Hepatocyte (in vitro differentiated cells): ENCODE data around the gene DNM3. TPM values are rescaled to one million over a fixed set of nuclear protein-coding genes. Genes with fewer than 3 reads are reported as not detected.

ENCODE experiments used
- DNase-seq: peaks from one replicate; pipeline ENCODE4 v3.0.0-alpha.2; 2016; ENCODE audit warnings: low spot score
- H2AFZ ChIP-seq: fragments of 200-600 bp; sonication (generic); 2 replicates; pipeline ENCODE4 v1.6.0; 2016; ENCODE audit warnings: antibody characterized with exemption, mild to moderate bottlenecking
- H3K27ac ChIP-seq: fragments of 200-600 bp; sonication (generic); 2 replicates; pipeline ENCODE4 v1.5.1; 2016; ENCODE audit warnings: mild to moderate bottlenecking
- H3K27me3 ChIP-seq: fragments of 200-600 bp; sonication (generic); 2 replicates; pipeline ENCODE4 v1.6.1; 2016
- H3K36me3 ChIP-seq: fragments of 200-600 bp; sonication (generic); replicated peaks from 2 replicates; pipeline ENCODE4 v1.5.1; 2016; ENCODE audit warnings: low read depth; ENCODE audit not compliant: insufficient read depth
- H3K4me1 ChIP-seq: fragments of 200-600 bp; sonication (generic); 2 replicates; pipeline ENCODE4 v1.5.1; 2016; ENCODE audit warnings: mild to moderate bottlenecking, moderate library complexity; ENCODE audit not compliant: insufficient read depth
- H3K4me2 ChIP-seq: fragments of 200-600 bp; sonication (generic); 2 replicates; pipeline ENCODE4 v1.6.0; 2016
- H3K4me3 ChIP-seq: fragments of 200-600 bp; sonication (generic); 2 replicates; pipeline ENCODE4 v1.5.1; 2016; ENCODE audit warnings: mild to moderate bottlenecking
- H3K79me2 ChIP-seq: fragments of 200-600 bp; sonication (generic); 2 replicates; pipeline ENCODE4 v1.6.0; 2017; ENCODE audit warnings: mild to moderate bottlenecking
- H3K9me2 ChIP-seq: fragments of 200-600 bp; sonication (generic); replicated peaks from 2 replicates; pipeline ENCODE4 v1.6.0; 2017; ENCODE audit warnings: mild to moderate bottlenecking; ENCODE audit not compliant: insufficient read depth
- H3K9me3 ChIP-seq: fragments of 200-600 bp; sonication (generic); 2 replicates; pipeline ENCODE4 v1.5.1; 2016; ENCODE audit warnings: low read depth, mild to moderate bottlenecking
- H4K20me1 ChIP-seq: fragments of 200-600 bp; sonication (generic); 2 replicates; pipeline ENCODE4 v1.6.0; 2016; ENCODE audit warnings: mild to moderate bottlenecking; ENCODE audit not compliant: insufficient read depth, poor library complexity, severe bottlenecking
- EZH2 ChIP-seq: fragments of 200-600 bp; sonication (generic); IDR thresholded peaks from 2 replicates; pipeline ENCODE4 v1.6.1; 2016; ENCODE audit warnings: antibody characterized with exemption, mild to moderate bottlenecking, borderline replicate concordance
- EZH2phosphoT487 ChIP-seq: fragments of 200-600 bp; sonication (generic); IDR thresholded peaks from one replicate; pipeline ENCODE4 v1.6.1; 2018; ENCODE audit warnings: antibody characterized with exemption, mild to moderate bottlenecking, low read depth, moderate library complexity; ENCODE audit not compliant: unreplicated experiment, severe bottlenecking
- WGBS: methylation state at CpG from one replicate; pipeline ENCODE4 v1.1.6; 2016; ENCODE audit warnings: low lambda C conversion rate; ENCODE audit errors: missing lambda C conversion rate; 5-methylcytosine and 5-hydroxymethylcytosine counted together
- polyA plus RNA-seq: library from polyadenylated mRNA; unstranded; fragments of >200 nt; fragmentation: Nextera tagmentation; extraction: Ambion mirVana; gene quantifications from 2 replicates; pipeline ENCODE4 v1.2.1, GENCODE V29; 2016
- total RNA-seq: library from RNA; depleted of rRNA; stranded (reverse); fragments of >200 nt; gene quantifications from 2 replicates; pipeline ENCODE4 v1.2.3, GENCODE V29; 2014
- TF ChIP-seq, protein P1 (sequence below): fragments of 200-600 bp; sonication (generic); IDR thresholded peaks from 2 replicates; pipeline ENCODE4 v1.5.1; 2016; ENCODE audit warnings: antibody characterized with exemption, mild to moderate bottlenecking; ENCODE audit not compliant: poor library complexity

The DNM3 gene
- total and polyA plus RNA-seq, 2 experiments from 2014 or later = 1.5 TPM; not detected in 1

DNA sequence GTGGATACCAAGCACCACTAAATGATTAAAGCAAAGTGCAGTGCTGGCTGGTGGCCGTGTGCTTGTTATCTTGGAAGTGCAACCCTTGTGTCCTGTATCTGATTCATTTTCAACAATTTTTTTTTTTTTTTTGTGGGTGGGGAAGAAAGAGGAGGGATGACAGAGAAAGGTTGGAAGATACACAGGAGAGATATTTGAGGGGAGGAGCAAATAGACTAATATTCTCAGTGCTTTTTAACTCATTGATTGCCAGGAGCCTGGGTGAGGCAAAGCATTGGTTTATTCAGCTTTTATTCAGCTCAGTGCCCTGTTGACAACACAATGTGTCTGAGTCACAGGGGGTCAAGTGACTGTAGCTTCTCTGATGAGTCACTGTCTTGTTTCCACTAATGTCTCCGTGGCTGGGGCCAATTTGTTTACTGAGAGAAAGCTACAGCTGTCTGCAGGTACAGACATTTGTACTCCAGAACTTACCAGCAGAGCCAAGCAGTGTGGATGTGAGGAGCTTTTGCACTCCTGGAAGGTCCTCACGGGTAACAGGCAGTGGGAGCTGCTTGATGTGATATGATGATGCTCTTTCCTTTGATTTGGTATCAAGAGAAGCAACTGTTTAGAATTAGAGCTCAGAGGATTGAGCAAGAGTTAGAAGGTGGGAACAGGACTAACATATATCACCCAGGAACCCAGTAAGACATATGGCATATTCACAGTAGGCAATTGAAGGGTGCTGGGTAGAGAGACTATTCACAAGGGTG lies 23.6 kb upstream of the DNM3 start:
- Histone ChIP-seq H2AFZ (no peak overlapping the region), H3K4me1 (no peaks in the 10 kb centered on the region), H3K27me3 (no peaks in the 10 kb centered on the region), H4K20me1 (no peaks in the 10 kb centered on the region), H3K36me3 (no peaks in the 10 kb centered on the region), H3K4me2 (no peak overlapping the region), H3K27ac (peak overlapping the region; percentile 22), H3K4me3 (no peak overlapping the region), H3K9me2 (no peaks in the 10 kb centered on the region), H3K79me2 (no peaks in the 10 kb centered on the region), H3K9me3 (no peaks in the 10 kb centered on the region)
- 21% methylated on average over 3 of the region's 3 CpGs for WGBS
- peak; percentile 59 for DNase-seq
- TF ChIP-seq EZH2 (no peak), EZH2phosphoT487 (no peak)
- TF ChIP-seq, protein P1, sequence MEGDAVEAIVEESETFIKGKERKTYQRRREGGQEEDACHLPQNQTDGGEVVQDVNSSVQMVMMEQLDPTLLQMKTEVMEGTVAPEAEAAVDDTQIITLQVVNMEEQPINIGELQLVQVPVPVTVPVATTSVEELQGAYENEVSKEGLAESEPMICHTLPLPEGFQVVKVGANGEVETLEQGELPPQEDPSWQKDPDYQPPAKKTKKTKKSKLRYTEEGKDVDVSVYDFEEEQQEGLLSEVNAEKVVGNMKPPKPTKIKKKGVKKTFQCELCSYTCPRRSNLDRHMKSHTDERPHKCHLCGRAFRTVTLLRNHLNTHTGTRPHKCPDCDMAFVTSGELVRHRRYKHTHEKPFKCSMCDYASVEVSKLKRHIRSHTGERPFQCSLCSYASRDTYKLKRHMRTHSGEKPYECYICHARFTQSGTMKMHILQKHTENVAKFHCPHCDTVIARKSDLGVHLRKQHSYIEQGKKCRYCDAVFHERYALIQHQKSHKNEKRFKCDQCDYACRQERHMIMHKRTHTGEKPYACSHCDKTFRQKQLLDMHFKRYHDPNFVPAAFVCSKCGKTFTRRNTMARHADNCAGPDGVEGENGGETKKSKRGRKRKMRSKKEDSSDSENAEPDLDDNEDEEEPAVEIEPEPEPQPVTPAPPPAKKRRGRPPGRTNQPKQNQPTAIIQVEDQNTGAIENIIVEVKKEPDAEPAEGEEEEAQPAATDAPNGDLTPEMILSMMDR = no peak

DNA sequence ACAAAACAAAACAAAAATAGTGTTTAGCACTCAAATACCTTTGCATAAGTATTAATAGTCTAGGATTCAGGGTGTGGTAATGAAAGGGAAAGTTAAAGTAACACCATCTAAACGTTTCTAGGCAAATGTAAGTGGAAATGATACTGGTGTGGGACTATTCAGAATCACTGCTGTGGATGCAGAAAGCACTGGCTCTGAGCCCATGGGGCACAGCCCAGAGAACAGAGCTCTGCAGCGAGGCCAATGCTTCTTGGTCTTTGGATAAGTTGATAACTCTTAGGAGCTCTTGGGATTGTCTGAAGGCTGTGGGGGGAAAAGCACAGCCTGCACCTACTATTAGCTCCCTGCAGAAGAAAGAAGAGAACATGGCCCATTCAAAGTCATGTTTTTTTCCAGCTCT lies 21.4 kb upstream of the DNM3 start:
- Histone ChIP-seq H3K27ac (no peak overlapping the region), H3K9me2 (no peaks in the 10 kb centered on the region), H3K27me3 (no peaks in the 10 kb centered on the region), H3K79me2 (no peaks in the 10 kb centered on the region), H4K20me1 (no peaks in the 10 kb centered on the region), H2AFZ (no peak overlapping the region), H3K4me1 (no peaks in the 10 kb centered on the region), H3K4me3 (no peak overlapping the region), H3K9me3 (no peaks in the 10 kb centered on the region), H3K36me3 (no peaks in the 10 kb centered on the region), H3K4me2 (no peak overlapping the region)
- WGBS = 58% methylated on average over 2 of the region's 2 CpGs
- no peak for DNase-seq
- TF ChIP-seq, protein P1 = no peak
- TF ChIP-seq EZH2 (no peak), EZH2phosphoT487 (no peak)

DNA sequence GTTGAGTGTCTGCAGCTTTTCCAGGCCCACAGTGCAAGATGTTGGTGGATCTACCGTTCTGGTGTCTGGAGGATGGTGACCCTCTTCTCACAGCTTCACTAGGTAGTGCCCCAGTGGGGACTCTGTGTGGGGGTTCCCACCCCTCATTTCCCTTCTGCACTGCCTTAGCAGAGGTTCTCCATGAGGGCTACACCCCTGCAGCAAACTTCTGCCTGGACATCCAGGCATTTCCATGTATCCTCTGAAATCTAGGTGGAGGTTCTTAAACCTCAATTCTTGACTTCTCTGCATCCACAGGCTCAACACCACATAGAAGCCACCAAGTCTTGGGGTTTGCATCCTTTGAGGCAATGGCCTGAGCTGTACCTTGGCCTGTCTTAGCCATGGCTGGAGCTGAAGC lies 14.3 kb upstream of the DNM3 start:
- Histone ChIP-seq H3K36me3 (no peaks in the 10 kb centered on the region), H3K27me3 (no peaks in the 10 kb centered on the region), H3K27ac (no peak overlapping the region), H3K4me3 (no peak overlapping the region), H2AFZ (no peak overlapping the region), H3K9me3 (no peaks in the 10 kb centered on the region), H3K4me1 (no peaks in the 10 kb centered on the region), H3K79me2 (no peaks in the 10 kb centered on the region), H3K9me2 (no peaks in the 10 kb centered on the region), H3K4me2 (no peak overlapping the region), H4K20me1 (no peaks in the 10 kb centered on the region)
- DNase-seq = no peak
- 53% methylated on average over 1 of the region's 1 CpG for WGBS
- TF ChIP-seq EZH2 = no peak
- TF ChIP-seq, protein P1 = no peak
- TF ChIP-seq EZH2phosphoT487 = no peak
